HEK293 (cell line): ENCODE measurements around the gene MACROH2A1.

ENCODE experiments used
- CTCF ChIA-PET: fragments of 350-600 bp; formaldehyde crosslinking; extraction: SDS; loops from one replicate; lab custom pipeline; 2021; ENCODE audit warnings: antibody characterized with exemption; lab: Yijun Ruan, JAX
- POLR2A ChIA-PET: fragments of 300-600 bp; formaldehyde crosslinking; extraction: SDS; loops from one replicate; lab custom pipeline; 2020; ENCODE audit warnings: antibody characterized with exemption, inconsistent platforms; lab: Yijun Ruan, JAX
- H3K27ac ChIP-seq: fragments of 200-500 bp; sonication (Bioruptor generic); 2 replicates; pipeline ENCODE4 v1.5.1; 2014; ENCODE audit warnings: low read depth, low read length, control low read depth, inconsistent platforms; ENCODE audit errors: extremely low read depth
- H3K36me3 ChIP-seq, 2 experiments: fragments of 200-500 bp in 1 of 2; sonication (Bioruptor generic) in 1 of 2; 1 replicate in 1 of 2; 2 replicates in 1 of 2; pipeline ENCODE4 v1.5.1; 2014 to 2017; ENCODE audit warnings: inconsistent platforms in 2 of 2, low read length in 2 of 2; ENCODE audit not compliant: control insufficient read depth in 2 of 2, insufficient read depth in 1 of 2
- H3K4me1 ChIP-seq: fragments of 200-500 bp; sonication (Bioruptor generic); 2 replicates; pipeline ENCODE4 v1.5.1; 2014; ENCODE audit warnings: mild to moderate bottlenecking, low read length, inconsistent platforms; ENCODE audit not compliant: control insufficient read depth, insufficient read depth
- H3K4me3 ChIP-seq: 2 replicates; pipeline ENCODE4 v1.5.1; 2011; ENCODE audit warnings: low read depth, mild to moderate bottlenecking, control low read depth, low read length, moderate library complexity
- H3K9me3 ChIP-seq: fragments of 200-500 bp; sonication (Bioruptor generic); 2 replicates; pipeline ENCODE4 v1.5.1; 2014; ENCODE audit warnings: low read depth, low read length, inconsistent platforms; ENCODE audit not compliant: control insufficient read depth, insufficient read depth
- EGR2 ChIP-seq: fragments of 450-650 bp; formaldehyde crosslinking; IDR thresholded peaks from 2 replicates; pipeline ENCODE4 v1.5.1; 2016; ENCODE audit warnings: low read depth, missing biosample characterization, missing genetic modification characterization
- GLIS1 ChIP-seq: fragments of 450-650 bp; formaldehyde crosslinking; IDR thresholded peaks from 2 replicates; pipeline ENCODE4 v1.5.1; 2016; ENCODE audit warnings: missing biosample characterization, missing genetic modification characterization
- IKZF3 ChIP-seq: fragments of 450-650 bp; IDR thresholded peaks from 2 replicates; pipeline ENCODE4 v1.5.0; 2018; ENCODE audit warnings: missing biosample characterization, mild to moderate bottlenecking, missing genetic modification characterization, moderate library complexity
- KLF1 ChIP-seq: fragments of 450-650 bp; formaldehyde crosslinking; IDR thresholded peaks from 2 replicates; pipeline ENCODE4 v1.5.1; 2016; ENCODE audit warnings: missing biosample characterization, missing genetic modification characterization
- ZFHX2 ChIP-seq: fragments of 450-650 bp; formaldehyde crosslinking; conservative IDR thresholded peaks from 2 replicates; pipeline ENCODE4 v1.5.1; 2016; ENCODE audit warnings: missing biosample characterization, missing genetic modification characterization
- ZNF133 ChIP-seq: fragments of 450-650 bp; formaldehyde crosslinking; IDR thresholded peaks from 2 replicates; pipeline ENCODE4 v1.5.1; 2016; ENCODE audit warnings: missing biosample characterization, missing genetic modification characterization
- ZNF140 ChIP-seq: fragments of 450-650 bp; formaldehyde crosslinking; IDR thresholded peaks from 2 replicates; pipeline ENCODE4 v1.5.1; 2016; ENCODE audit warnings: missing biosample characterization, missing genetic modification characterization
- ZNF169 ChIP-seq: fragments of 450-650 bp; formaldehyde crosslinking; IDR thresholded peaks from 2 replicates; pipeline ENCODE4 v1.5.1; 2016; ENCODE audit warnings: missing biosample characterization, missing genetic modification characterization
- ZNF37A ChIP-seq: fragments of 450-650 bp; IDR thresholded peaks from 2 replicates; pipeline ENCODE4 v1.5.1; 2018; ENCODE audit warnings: missing biosample characterization, missing genetic modification characterization
- ZNF510 ChIP-seq: fragments of 450-650 bp; formaldehyde crosslinking; IDR thresholded peaks from 2 replicates; pipeline ENCODE4 v1.5.1; 2018; ENCODE audit warnings: mild to moderate bottlenecking, missing genetic modification characterization, missing biosample characterization; ENCODE audit not compliant: insufficient replicate concordance
- ZNF654 ChIP-seq: fragments of 450-650 bp; formaldehyde crosslinking; IDR thresholded peaks from 2 replicates; pipeline ENCODE4 v1.5.1; 2016; ENCODE audit warnings: low read depth, missing biosample characterization, missing genetic modification characterization
- ZXDB ChIP-seq: fragments of 450-650 bp; formaldehyde crosslinking; IDR thresholded peaks from 2 replicates; pipeline ENCODE4 v1.5.1; 2016; ENCODE audit warnings: missing biosample characterization, missing genetic modification characterization
- TF ChIP-seq, protein P1 (sequence below): fragments of 450-650 bp; formaldehyde crosslinking; IDR thresholded peaks from 2 replicates; pipeline ENCODE4 v1.5.1; 2016; ENCODE audit warnings: missing biosample characterization, missing genetic modification characterization
- TF ChIP-seq, protein P2 (sequence below): fragments of 450-650 bp; formaldehyde crosslinking; IDR thresholded peaks from 2 replicates; pipeline ENCODE4 v1.5.1; 2016; ENCODE audit warnings: missing biosample characterization, missing genetic modification characterization
- TF ChIP-seq, protein P3 (sequence below): fragments of 450-650 bp; formaldehyde crosslinking; IDR thresholded peaks from 2 replicates; pipeline ENCODE4 v1.5.1; 2017; ENCODE audit warnings: missing biosample characterization, missing genetic modification characterization
- TF ChIP-seq, protein P4 (sequence below): fragments of 450-650 bp; formaldehyde crosslinking; IDR thresholded peaks from 2 replicates; pipeline ENCODE4 v1.5.1; 2016; ENCODE audit warnings: missing biosample characterization, missing genetic modification characterization
- TF ChIP-seq, protein P5 (sequence below): fragments of 450-650 bp; IDR thresholded peaks from 2 replicates; pipeline ENCODE4 v1.5.1; 2018; ENCODE audit warnings: missing biosample characterization, missing genetic modification characterization
- TF ChIP-seq, protein P6 (sequence below): fragments of 450-650 bp; formaldehyde crosslinking; IDR thresholded peaks from 2 replicates; pipeline ENCODE4 v1.5.1; 2016; ENCODE audit warnings: missing biosample characterization, missing genetic modification characterization

Gene MACROH2A1

DNA sequence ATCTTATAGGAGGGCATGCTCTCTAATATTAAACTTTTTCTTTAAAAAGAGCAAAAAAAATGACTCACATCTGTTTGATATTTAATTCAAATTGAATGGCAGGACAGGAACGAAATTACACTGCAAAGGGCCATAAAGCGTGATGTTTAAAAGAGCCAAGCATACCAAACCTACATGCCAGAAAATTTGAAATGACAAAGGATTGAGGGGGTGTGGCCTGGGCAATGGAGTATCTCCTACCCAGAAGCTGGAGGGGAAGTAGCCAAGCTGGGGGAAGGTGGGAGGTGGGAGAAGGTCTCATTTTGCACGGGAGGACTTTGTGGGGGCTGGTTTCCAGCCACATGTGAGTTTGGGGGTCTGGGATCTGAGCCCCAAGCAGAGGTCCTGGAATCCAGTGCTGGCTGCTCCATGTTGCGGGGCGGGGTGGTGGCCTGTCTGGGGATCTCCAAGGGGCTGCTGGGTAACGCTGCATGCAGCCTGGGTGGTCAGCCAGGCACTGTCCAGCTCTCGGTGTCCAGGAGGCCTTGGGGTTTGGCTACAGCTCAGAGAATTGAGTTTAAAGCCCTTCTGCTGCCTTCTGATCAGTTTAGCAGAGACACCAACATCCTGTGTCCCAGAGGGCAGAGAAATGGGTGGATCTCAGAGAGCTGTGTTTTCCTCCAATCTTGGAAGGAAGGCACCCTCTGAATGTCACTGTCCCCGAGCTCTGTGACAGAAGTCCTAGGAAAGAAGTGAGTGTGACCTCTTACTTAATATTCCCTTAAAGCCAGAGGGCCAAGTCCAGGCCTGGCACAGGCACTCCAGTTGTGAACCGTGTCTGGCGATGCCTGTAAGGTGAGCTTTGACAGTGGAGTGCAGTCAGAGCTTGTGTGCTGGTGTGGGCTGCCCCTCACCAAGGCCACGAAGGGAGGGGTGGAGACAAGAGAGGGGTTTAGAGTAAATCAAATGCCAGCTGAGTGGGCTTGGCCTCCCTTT lies 40.5 kb upstream of the MACROH2A1 start:
- Histone ChIP-seq H3K27ac (no peak overlapping the region), H3K4me3 (no peak overlapping the region), H3K4me1 (no peaks in the 10 kb centered on the region), H3K9me3 (no peaks in the 10 kb centered on the region), H3K36me3 (no peaks in the 10 kb centered on the region)
- POLR2A ChIA-PET: no interaction called here
- TF ChIP-seq ZNF169 (tag by site-specific recombination) (no peak), EGR2 (0 out of 2 replicates have a peak, but pooled peaks have one; percentile 13), ZFHX2 (tag by site-specific recombination) (0 out of 2 replicates have a peak, but pooled peaks have one; percentile 8)
- CTCF ChIA-PET: interaction anchor here (1.8 to 3.1 kb wide), 5 partner anchors 14 to 121 kb away, joined by 5 to 21 read pairs (median 17); no protein-coding TSS in a partner anchor

DNA sequence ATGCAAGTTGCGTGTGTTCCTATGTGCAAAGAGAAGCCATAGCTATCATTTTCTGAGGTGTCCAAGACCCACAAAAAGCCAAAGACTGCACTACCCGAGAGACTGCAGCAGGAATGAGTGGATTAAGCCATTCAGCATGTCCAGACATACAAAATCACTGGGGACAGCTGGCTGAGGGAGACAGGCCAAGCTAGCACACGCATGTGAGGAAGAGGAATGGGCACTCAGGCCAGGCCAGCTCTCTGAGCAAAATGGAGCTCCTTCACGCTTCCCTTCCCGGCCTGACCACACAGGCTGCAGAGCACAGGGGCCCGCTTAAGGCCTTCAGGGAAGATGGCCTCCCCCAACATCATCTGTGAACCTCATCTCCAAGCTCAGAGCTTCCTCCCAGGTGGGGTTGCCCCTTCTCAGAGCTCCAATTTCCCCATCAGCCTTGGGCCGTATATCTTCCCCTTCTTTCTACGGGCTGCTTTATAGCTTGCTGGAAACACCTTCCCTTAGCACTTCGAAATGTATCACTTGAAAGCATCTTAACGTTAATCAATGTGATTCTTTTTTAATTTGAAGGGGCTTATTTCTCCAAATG lies 39.7 kb upstream of the MACROH2A1 start:
- POLR2A ChIA-PET: interaction anchor here (0.6 kb wide), 1 partner anchor 24 kb away, joined by 4 read pairs; no protein-coding TSS in a partner anchor
- no peak overlapping the region for H3K4me3 ChIP-seq
- TF ChIP-seq KLF1 (no peak), ZNF140 (tag by site-specific recombination) (no peak), ZNF654 (tag by site-specific recombination) (no peak), ZNF510 (tag by site-specific recombination) (no peak), GLIS1 (no peak), ZNF133 (tag by site-specific recombination) (no peak), ZNF37A (tag by site-specific recombination) (no peak), IKZF3 (tag by site-specific recombination) (no peak), ZXDB (tag by site-specific recombination) (no peak)
- TF ChIP-seq, protein P1, sequence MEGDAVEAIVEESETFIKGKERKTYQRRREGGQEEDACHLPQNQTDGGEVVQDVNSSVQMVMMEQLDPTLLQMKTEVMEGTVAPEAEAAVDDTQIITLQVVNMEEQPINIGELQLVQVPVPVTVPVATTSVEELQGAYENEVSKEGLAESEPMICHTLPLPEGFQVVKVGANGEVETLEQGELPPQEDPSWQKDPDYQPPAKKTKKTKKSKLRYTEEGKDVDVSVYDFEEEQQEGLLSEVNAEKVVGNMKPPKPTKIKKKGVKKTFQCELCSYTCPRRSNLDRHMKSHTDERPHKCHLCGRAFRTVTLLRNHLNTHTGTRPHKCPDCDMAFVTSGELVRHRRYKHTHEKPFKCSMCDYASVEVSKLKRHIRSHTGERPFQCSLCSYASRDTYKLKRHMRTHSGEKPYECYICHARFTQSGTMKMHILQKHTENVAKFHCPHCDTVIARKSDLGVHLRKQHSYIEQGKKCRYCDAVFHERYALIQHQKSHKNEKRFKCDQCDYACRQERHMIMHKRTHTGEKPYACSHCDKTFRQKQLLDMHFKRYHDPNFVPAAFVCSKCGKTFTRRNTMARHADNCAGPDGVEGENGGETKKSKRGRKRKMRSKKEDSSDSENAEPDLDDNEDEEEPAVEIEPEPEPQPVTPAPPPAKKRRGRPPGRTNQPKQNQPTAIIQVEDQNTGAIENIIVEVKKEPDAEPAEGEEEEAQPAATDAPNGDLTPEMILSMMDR (tag by site-specific recombination): no peak
- TF ChIP-seq, protein P2, sequence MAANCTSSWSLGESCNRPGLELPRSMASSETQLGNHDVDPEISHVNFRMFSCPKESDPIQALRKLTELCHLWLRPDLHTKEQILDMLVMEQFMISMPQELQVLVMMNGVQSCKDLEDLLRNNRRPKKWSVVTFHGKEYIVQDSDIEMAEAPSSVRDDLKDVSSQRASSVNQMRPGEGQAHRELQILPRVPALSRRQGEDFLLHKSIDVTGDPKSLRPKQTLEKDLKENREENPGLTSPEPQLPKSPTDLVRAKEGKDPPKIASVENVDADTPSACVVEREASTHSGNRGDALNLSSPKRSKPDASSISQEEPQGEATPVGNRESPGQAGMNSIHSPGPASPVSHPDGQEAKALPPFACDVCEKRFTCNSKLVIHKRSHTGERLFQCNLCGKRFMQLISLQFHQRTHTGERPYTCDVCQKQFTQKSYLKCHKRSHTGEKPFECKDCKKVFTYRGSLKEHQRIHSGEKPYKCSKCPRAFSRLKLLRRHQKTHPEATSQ: no peak
- TF ChIP-seq, protein P3, sequence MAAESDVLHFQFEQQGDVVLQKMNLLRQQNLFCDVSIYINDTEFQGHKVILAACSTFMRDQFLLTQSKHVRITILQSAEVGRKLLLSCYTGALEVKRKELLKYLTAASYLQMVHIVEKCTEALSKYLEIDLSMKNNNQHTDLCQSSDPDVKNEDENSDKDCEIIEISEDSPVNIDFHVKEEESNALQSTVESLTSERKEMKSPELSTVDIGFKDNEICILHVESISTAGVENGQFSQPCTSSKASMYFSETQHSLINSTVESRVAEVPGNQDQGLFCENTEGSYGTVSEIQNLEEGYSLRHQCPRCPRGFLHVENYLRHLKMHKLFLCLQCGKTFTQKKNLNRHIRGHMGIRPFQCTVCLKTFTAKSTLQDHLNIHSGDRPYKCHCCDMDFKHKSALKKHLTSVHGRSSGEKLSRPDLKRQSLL (tag by site-specific recombination): no peak
- TF ChIP-seq, protein P4, sequence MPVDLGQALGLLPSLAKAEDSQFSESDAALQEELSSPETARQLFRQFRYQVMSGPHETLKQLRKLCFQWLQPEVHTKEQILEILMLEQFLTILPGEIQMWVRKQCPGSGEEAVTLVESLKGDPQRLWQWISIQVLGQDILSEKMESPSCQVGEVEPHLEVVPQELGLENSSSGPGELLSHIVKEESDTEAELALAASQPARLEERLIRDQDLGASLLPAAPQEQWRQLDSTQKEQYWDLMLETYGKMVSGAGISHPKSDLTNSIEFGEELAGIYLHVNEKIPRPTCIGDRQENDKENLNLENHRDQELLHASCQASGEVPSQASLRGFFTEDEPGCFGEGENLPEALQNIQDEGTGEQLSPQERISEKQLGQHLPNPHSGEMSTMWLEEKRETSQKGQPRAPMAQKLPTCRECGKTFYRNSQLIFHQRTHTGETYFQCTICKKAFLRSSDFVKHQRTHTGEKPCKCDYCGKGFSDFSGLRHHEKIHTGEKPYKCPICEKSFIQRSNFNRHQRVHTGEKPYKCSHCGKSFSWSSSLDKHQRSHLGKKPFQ (tag by site-specific recombination): no peak
- TF ChIP-seq, protein P5, sequence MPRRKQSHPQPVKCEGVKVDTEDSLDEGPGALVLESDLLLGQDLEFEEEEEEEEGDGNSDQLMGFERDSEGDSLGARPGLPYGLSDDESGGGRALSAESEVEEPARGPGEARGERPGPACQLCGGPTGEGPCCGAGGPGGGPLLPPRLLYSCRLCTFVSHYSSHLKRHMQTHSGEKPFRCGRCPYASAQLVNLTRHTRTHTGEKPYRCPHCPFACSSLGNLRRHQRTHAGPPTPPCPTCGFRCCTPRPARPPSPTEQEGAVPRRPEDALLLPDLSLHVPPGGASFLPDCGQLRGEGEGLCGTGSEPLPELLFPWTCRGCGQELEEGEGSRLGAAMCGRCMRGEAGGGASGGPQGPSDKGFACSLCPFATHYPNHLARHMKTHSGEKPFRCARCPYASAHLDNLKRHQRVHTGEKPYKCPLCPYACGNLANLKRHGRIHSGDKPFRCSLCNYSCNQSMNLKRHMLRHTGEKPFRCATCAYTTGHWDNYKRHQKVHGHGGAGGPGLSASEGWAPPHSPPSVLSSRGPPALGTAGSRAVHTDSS: no peak
- TF ChIP-seq, protein P6, sequence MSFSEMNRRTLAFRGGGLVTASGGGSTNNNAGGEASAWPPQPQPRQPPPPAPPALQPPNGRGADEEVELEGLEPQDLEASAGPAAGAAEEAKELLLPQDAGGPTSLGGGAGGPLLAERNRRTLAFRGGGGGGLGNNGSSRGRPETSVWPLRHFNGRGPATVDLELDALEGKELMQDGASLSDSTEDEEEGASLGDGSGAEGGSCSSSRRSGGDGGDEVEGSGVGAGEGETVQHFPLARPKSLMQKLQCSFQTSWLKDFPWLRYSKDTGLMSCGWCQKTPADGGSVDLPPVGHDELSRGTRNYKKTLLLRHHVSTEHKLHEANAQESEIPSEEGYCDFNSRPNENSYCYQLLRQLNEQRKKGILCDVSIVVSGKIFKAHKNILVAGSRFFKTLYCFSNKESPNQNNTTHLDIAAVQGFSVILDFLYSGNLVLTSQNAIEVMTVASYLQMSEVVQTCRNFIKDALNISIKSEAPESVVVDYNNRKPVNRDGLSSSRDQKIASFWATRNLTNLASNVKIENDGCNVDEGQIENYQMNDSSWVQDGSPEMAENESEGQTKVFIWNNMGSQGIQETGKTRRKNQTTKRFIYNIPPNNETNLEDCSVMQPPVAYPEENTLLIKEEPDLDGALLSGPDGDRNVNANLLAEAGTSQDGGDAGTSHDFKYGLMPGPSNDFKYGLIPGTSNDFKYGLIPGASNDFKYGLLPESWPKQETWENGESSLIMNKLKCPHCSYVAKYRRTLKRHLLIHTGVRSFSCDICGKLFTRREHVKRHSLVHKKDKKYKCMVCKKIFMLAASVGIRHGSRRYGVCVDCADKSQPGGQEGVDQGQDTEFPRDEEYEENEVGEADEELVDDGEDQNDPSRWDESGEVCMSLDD (tag by site-specific recombination): no peak
- H3K4me1 ChIP-seq: no peaks in the 10 kb centered on the region
- H3K27ac ChIP-seq: no peak overlapping the region
- no peaks in the 10 kb centered on the region for H3K9me3 ChIP-seq
- CTCF ChIA-PET: interaction anchor here (0.6 to 3.0 kb wide), 4 partner anchors 14 to 122 kb away, joined by 4 to 18 read pairs (median 10); no protein-coding TSS in a partner anchor
- no peaks in the 10 kb centered on the region for H3K36me3 ChIP-seq
